Measurements from ENCODE around the gene ACSS1.

The ACSS1 gene

GRCh38 chr20:25071734-25072133 is 13.8 kb upstream of the ACSS1 start:
- no peak for DNase-seq (ENCODE audit: low read depth in 2 of 2)
- no peak overlapping the region for H3K4me3 ChIP-seq (replicated peaks in 1 of 2; ENCODE audit: low read depth in 2 of 2, low read length in 2 of 2)
- TF ChIP-seq CTCF (IDR thresholded peaks at IDR 0.05; ENCODE audit: low read depth, low read length) = no peak

GRCh38 chr20:25070821-25071473 is 13.0 kb upstream of the ACSS1 start:
- no peak overlapping the region for H3K4me3 ChIP-seq (replicated peaks in 1 of 2; ENCODE audit: low read depth in 2 of 2, low read length in 2 of 2)
- DNase-seq (ENCODE audit: low read depth in 2 of 2) = no peak
- TF ChIP-seq CTCF (IDR thresholded peaks at IDR 0.05; ENCODE audit: low read depth, low read length) = no peak

GRCh38 chr20:25067102-25067987 is 9.4 kb upstream of the ACSS1 start:
- no peak for TF ChIP-seq CTCF (IDR thresholded peaks at IDR 0.05; ENCODE audit: low read depth, low read length)

GRCh38 chr20:25066386-25066785 is 8.4 kb upstream of the ACSS1 start:
- H3K4me3 ChIP-seq (replicated peaks in 1 of 2; ENCODE audit: low read depth in 2 of 2, low read length in 2 of 2) = no peak overlapping the region
- DNase-seq (ENCODE audit: low read depth in 2 of 2) = no peak
- no peak for TF ChIP-seq CTCF (IDR thresholded peaks at IDR 0.05; ENCODE audit: low read depth, low read length)

More at GRCh38 chr20:25067102-25067987, 9.4 kb upstream of the ACSS1 start:
- H3K4me3 ChIP-seq (replicated peaks in 1 of 2; ENCODE audit: low read depth in 2 of 2, low read length in 2 of 2) = no peak overlapping the region
- no peak for DNase-seq (ENCODE audit: low read depth in 2 of 2)

GRCh38 chr20:25065625-25066338 is 7.8 kb upstream of the ACSS1 start:
- DNase-seq (ENCODE audit: low read depth in 2 of 2) = peak; percentile 71 to 74
- H3K4me3 ChIP-seq (replicated peaks in 1 of 2; ENCODE audit: low read depth in 2 of 2, low read length in 2 of 2) = no peak overlapping the region
- peak; percentile 76 for TF ChIP-seq CTCF (IDR thresholded peaks at IDR 0.05; ENCODE audit: low read depth, low read length)

- H3K4me3 ChIP-seq (replicated peaks in 1 of 2; ENCODE audit: low read depth in 2 of 2, low read length in 2 of 2) = no peak overlapping the region
- TF ChIP-seq CTCF (IDR thresholded peaks at IDR 0.05; ENCODE audit: low read depth, low read length) = no peak
- no peak for DNase-seq (ENCODE audit: low read depth in 2 of 2)
Measured at GRCh38 chr20:25065072-25065624, 7.2 kb upstream of the ACSS1 start.

All from cardiac fibroblast (primary cell).